Common myeloid progenitor, CD34-positive (primary cell): ENCODE measurements around the gene GDF2. TPM values are rescaled to one million over a fixed set of nuclear protein-coding genes. Genes with fewer than 3 reads are reported as not detected.

ENCODE experiments used
- CTCF ChIA-PET: fragments of 350-600 bp; sonication (Branson Sonifier 250); formaldehyde crosslinking; loops from one replicate; lab custom pipeline; 2021; ENCODE audit warnings: antibody characterized with exemption; lab: Charles Lee
- POLR2A ChIA-PET: fragments of 350-600 bp; sonication (Branson Sonifier 250); formaldehyde crosslinking; loops from one replicate; lab custom pipeline; 2021; ENCODE audit warnings: antibody characterized with exemption; lab: Charles Lee
- DNase-seq, 3 donors: peaks; one replicate each; pipeline versions ENCODE4 v3.0.0 to v3.0.0-alpha.2; 2013
- H3K27ac ChIP-seq, 2 experiments: 1 replicate in 1 of 2; 2 replicates in 1 of 2; pipeline ENCODE4 v1.7.0; 2013; ENCODE audit warnings: inconsistent platforms in 2 of 2, low read length in 2 of 2, mild to moderate bottlenecking in 2 of 2, low read depth in 1 of 2, moderate library complexity in 1 of 2; ENCODE audit not compliant: severe bottlenecking in 2 of 2, insufficient read depth in 1 of 2, poor library complexity in 1 of 2
- H3K27me3 ChIP-seq, 5 experiments: replicated peaks in 2 of 5; 1 replicate in 3 of 5; 2 replicates in 2 of 5; pipeline versions ENCODE4 v1.6.1 to v1.7.0; 2013; ENCODE audit warnings: low read length in 4 of 5, mild to moderate bottlenecking in 2 of 5, moderate library complexity in 2 of 5, inconsistent platforms in 1 of 5; ENCODE audit not compliant: insufficient read depth in 5 of 5, control insufficient read depth in 4 of 5
- H3K36me3 ChIP-seq, 4 experiments: 1 replicate in 2 of 4; 2 replicates in 2 of 4; pipeline versions ENCODE4 v1.6.1 to v1.7.0; 2013; ENCODE audit warnings: low read length in 3 of 4, control low read depth in 1 of 4, mild to moderate bottlenecking in 1 of 4; ENCODE audit not compliant: control insufficient read depth in 4 of 4, insufficient read depth in 4 of 4
- H3K4me1 ChIP-seq, 4 experiments: 1 replicate in 3 of 4; 2 replicates in 1 of 4; pipeline versions ENCODE4 v1.6.1 to v1.7.1; 2013; ENCODE audit warnings: low read length in 3 of 4, mild to moderate bottlenecking in 3 of 4, control low read depth in 1 of 4, inconsistent platforms in 1 of 4, moderate library complexity in 1 of 4; ENCODE audit not compliant: control insufficient read depth in 4 of 4, insufficient read depth in 4 of 4; ENCODE audit errors: control extremely low read depth in 1 of 4
- H3K4me3 ChIP-seq, 7 experiments: 1 replicate in 4 of 7; 2 replicates in 3 of 7; pipeline versions ENCODE4 v1.5.1 to v1.7.0; 2013; ENCODE audit warnings: mild to moderate bottlenecking in 7 of 7, low read length in 6 of 7, moderate library complexity in 6 of 7, inconsistent platforms in 2 of 7, low read depth in 2 of 7, control low read depth in 1 of 7; ENCODE audit not compliant: insufficient read depth in 4 of 7, control insufficient read depth in 1 of 7; ENCODE audit errors: extremely low read depth in 1 of 7
- H3K9me3 ChIP-seq, 5 experiments: 1 replicate in 4 of 5; 2 replicates in 1 of 5; pipeline versions ENCODE4 v1.6.1 to v1.7.1; 2013; ENCODE audit warnings: low read length in 4 of 5, mild to moderate bottlenecking in 2 of 5, inconsistent platforms in 1 of 5, low read depth in 1 of 5, moderate library complexity in 1 of 5; ENCODE audit not compliant: control insufficient read depth in 4 of 5, insufficient read depth in 2 of 5; ENCODE audit errors: control extremely low read depth in 1 of 5
- WGBS: methylation state at CpG from one replicate; pipeline ENCODE4 v1.1.5; 2013; ENCODE audit not compliant: insufficient coverage; 5-methylcytosine and 5-hydroxymethylcytosine counted together
- polyA plus RNA-seq: library from polyadenylated mRNA; unstranded; fragments of 120-200 nt; gene quantifications from one replicate; pipeline ENCODE4 v1.2.1, GENCODE V29; 2013

GDF2 gene
- not detected for polyA plus RNA-seq

DNA sequence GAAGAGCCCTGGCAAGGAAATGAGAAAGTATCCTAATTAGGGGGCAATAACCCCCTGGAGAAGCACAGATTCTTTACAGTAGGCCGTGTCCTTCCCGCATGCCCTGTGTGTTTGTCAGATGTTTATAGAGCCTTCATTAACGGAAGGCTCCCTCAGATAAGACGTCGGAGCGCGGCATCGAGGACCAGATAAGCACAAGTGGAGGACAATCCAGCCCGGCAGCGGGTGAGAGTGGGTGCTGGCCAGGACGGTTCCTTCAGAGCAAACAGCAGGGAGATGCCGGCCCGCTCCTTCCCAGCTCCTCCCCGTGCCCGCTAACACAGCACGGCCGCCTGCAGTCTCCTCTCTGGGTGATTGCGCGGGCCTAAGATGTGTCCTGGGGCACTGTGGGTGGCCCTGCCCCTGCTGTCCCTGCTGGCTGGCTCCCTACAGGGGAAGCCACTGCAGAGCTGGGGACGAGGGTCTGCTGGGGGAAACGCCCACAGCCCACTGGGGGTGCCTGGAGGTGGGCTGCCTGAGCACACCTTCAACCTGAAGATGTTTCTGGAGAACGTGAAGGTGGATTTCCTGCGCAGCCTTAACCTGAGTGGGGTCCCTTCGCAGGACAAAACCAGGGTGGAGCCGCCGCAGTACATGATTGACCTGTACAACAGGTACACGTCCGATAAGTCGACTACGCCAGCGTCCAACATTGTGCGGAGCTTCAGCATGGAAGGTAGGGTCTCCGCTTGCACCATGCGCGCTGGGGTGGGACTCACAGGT, at the start of gene GDF2:
TSS of gene GDF2 (plus strand) at position 155 of the 762 bp plus-strand sequence. CDS start at position 370, 215 bp downstream.
- 92% methylated on average over 34 of the region's 35 CpGs for WGBS
- ChIA-PET CTCF (interaction anchor here (1.1 to 2.8 kb wide), 3 partner anchors 9 to 296 kb away, joined by 3 to 12 read pairs (median 6); no protein-coding TSS in a partner anchor), POLR2A (no interaction called here)
- no peaks in the 10 kb centered on the region for H3K4me1 ChIP-seq
- peaks cover 0 to 6% (median 0%) of the 10 kb centered on the region in 5 experiments for H3K27me3 ChIP-seq
- no peaks in the 10 kb centered on the region for H3K36me3 ChIP-seq
- peak in 2 of 3 donors; percentile 5 to 37 for DNase-seq
- H3K4me3 ChIP-seq, result no peak within 1 kb of the TSS
- H3K9me3 ChIP-seq, result no peaks in the 10 kb centered on the region
- H3K27ac ChIP-seq, result no peak within 1 kb of the TSS

DNA sequence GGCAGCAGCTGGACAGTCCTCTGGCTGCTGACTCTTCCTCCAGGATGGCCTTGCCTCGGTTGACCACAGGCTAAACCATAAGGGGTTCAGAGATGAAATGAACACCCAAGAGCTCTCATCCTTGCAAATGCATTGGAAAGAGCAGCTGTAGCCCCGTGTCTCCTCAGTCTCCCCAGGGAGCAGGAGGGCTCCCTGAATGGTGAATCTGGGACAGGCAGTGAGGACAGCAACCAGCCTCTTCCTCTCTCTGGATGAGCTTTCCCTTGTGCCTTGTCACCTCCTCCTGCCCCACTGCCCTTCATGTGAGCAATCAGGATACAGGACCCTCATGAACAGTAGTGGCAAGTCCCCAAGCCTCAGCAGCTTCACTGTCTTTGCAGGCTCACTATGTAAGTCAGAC, 46.2 kb upstream of the GDF2 start:
- no peak overlapping the region for H3K27ac ChIP-seq
- DNase-seq, result no peak
- H3K4me3 ChIP-seq, result no peak overlapping the region
- POLR2A ChIA-PET, result no interaction called here
- 95% methylated on average over 2 of the region's 2 CpGs for WGBS
- no peaks in the 10 kb centered on the region for H3K36me3 ChIP-seq
- H3K4me1 ChIP-seq, result peaks cover 0 to 16% (median 13%) of the 10 kb centered on the region in 4 experiments
- no peaks in the 10 kb centered on the region for H3K27me3 ChIP-seq
- peaks cover 0 to 20% (median 3%) of the 10 kb centered on the region in 5 experiments for H3K9me3 ChIP-seq
- CTCF ChIA-PET, result interaction anchor here (1.1 to 3.2 kb wide), 4 partner anchors 17 to 38 kb away, joined by 3 to 15 read pairs (median 4); no protein-coding TSS in a partner anchor

DNA sequence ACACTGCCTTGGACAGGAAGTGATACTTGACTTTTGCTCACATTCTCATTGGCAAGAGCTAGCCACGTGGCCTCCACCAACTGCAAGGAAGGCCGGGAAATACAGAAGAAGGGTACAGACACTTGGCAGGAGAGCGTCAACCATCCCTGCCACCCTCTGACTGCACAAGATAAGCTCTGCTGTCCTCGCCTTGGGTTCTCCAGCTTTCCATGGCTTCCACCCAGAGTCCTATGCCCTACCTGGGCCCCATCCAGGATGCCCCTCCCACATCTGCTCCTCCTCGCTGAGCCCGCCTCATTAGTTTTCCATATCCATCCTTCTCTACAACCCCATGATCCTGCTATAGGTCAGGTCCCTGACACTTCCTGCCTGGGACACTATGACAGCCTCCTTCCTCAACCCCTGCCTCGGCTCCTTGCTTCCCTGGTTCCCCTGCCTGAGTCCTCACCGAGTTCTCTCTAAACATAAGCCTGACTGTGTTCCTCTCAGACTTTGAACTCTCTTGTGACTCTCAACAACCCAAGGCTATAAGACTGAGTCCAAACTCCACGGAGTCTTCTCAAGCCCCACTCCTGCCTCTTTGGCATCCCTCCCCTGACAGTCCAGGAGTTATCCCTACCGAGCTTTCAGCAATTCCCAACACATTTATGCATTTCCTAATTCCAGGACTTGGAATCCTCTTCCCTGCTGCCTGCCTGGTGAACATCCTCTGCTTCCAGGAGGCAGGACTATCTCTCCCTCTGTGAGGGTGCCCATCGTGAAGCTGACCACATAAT, 45.5 kb upstream of the GDF2 start:
- Histone ChIP-seq H3K36me3 (no peaks in the 10 kb centered on the region), H3K27me3 (no peaks in the 10 kb centered on the region), H3K27ac (no peak overlapping the region), H3K4me3 (no peak overlapping the region), H3K4me1 (peaks cover 0 to 16% (median 13%) of the 10 kb centered on the region in 4 experiments), H3K9me3 (peaks cover 0 to 16% (median 3%) of the 10 kb centered on the region in 5 experiments)
- no peak for DNase-seq
- WGBS, result 96% methylated on average over 8 of the region's 11 CpGs
- ChIA-PET CTCF (interaction anchor here (1.4 to 3.2 kb wide), 3 partner anchors 17 to 37 kb away, joined by 3 to 15 read pairs (median 3); no protein-coding TSS in a partner anchor), POLR2A (interaction anchor here (0.6 kb wide), 1 partner anchor 10 kb away, joined by 3 read pairs; no protein-coding TSS in a partner anchor)

DNA sequence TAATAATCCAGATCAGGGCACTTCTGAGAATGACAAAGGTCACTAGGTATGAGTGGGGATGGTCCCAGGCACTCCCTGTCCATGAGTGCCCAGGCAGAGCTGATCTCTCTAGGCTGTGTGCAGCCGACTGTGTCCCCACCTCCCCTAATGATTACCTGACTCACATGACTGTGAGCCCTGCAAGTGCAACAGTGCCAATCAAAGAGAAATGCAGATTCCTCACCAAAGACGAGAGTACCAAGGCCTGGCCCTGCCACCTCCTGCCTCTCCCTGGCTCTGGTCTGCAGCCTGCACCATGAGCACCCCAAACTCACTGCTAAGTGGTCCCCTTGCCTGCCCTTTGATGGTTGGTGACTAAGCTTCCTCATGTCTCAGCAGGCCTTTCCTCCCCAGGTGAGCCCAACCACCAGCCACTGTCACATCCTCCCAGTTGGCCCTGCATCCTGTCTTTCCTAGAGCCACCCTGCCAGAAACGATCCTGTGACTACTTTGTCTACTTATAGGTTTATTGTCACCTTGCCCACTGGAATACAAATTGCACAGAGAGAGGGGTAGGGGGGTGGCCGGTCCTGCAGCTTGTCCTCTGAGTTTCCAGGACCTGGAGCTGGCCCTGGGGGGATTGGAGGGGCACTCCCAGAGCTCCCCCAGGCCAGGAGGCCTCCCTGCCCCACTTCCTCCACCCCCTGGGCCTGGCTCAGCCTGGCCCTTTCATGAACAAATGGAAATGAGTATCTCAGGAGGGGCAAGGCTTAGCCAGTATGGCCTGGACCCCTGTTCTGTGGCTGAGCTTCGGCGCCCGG, 44.7 kb upstream of the GDF2 start:
- Histone ChIP-seq H3K4me1 (peaks cover 0 to 16% (median 13%) of the 10 kb centered on the region in 4 experiments), H3K4me3 (no peak overlapping the region), H3K36me3 (no peaks in the 10 kb centered on the region), H3K9me3 (peaks cover 0 to 10% (median 3%) of the 10 kb centered on the region in 5 experiments), H3K27me3 (no peaks in the 10 kb centered on the region), H3K27ac (no peak overlapping the region)
- DNase-seq, result peak; percentile 44 to 92 (median 87)
- CTCF ChIA-PET, result interaction anchor here (0.9 to 2.0 kb wide), 5 partner anchors 12 to 229 kb away, joined by 3 to 5 read pairs (median 3); no protein-coding TSS in a partner anchor
- 76% methylated on average over 5 of the region's 7 CpGs for WGBS
- POLR2A ChIA-PET, result interaction anchor here (0.6 kb wide), 1 partner anchor 10 kb away, joined by 3 read pairs; no protein-coding TSS in a partner anchor

DNA sequence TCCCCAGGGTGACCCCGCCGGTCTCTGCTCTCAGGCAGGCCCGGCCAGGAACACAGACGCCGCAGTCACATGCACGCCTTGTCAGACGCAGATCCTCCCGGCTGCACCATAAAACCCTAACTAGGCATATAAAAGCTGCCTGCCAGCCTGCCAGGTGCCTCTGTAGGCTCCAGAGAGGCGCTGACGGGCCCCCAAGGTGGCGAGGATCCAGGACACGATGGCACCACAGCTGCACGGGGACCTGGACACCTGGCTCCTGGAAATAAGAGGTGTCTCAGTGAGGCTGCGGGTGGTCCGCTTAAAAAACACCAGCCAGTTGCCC, 44.1 kb upstream of the GDF2 start:
- H3K4me1 ChIP-seq, result peaks cover 0 to 16% (median 13%) of the 10 kb centered on the region in 4 experiments
- no peaks in the 10 kb centered on the region for H3K27me3 ChIP-seq
- no peak overlapping the region for H3K4me3 ChIP-seq
- H3K36me3 ChIP-seq, result no peaks in the 10 kb centered on the region
- ChIA-PET POLR2A (no interaction called here), CTCF (interaction anchor here (0.9 to 2.0 kb wide), 5 partner anchors 11 to 230 kb away, joined by 3 to 5 read pairs (median 3); no protein-coding TSS in a partner anchor)
- 97% methylated on average over 15 of the region's 15 CpGs for WGBS
- peaks cover 0 to 5% (median 2%) of the 10 kb centered on the region in 5 experiments for H3K9me3 ChIP-seq
- no peak overlapping the region for H3K27ac ChIP-seq
- no peak for DNase-seq

DNA sequence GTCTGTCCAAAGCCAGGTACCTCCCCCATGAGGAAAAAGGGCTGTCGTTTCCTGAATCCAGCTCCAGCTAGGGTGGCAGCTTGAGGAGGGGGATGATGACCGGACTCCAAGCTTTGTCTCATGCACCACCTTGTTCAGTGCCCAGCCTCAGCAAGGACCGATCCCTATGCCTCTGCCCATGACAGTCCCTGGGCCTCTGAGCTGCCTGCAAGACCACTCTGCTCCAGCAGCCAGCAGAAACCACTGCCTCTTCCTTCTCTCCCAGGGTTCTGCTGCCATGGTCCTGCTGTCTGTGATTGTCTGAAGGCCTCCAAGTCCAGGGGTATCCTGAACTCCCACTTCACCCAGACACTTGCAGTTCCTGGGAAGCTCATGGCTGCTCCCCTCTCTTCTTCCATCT, 43.5 kb upstream of the GDF2 start:
- ChIA-PET CTCF (interaction anchor here (1.1 to 2.0 kb wide), 4 partner anchors 18 to 231 kb away, joined by 3 to 5 read pairs (median 4); no protein-coding TSS in a partner anchor), POLR2A (no interaction called here)
- no peak for DNase-seq
- H3K27ac ChIP-seq, result no peak overlapping the region
- H3K36me3 ChIP-seq, result no peaks in the 10 kb centered on the region
- no peak overlapping the region for H3K4me3 ChIP-seq
- H3K9me3 ChIP-seq, result no peaks in the 10 kb centered on the region
- peaks cover 0 to 2% (median 0%) of the 10 kb centered on the region in 5 experiments for H3K27me3 ChIP-seq
- 98% methylated on average over 3 of the region's 3 CpGs for WGBS
- H3K4me1 ChIP-seq, result peaks cover 0 to 16% (median 13%) of the 10 kb centered on the region in 4 experiments
